Parathyroid adenoma (tissue), 2 donors: ENCODE data around the gene MATK.
"Not testable (repeated sequence)": the region's sequence is repeated elsewhere in the genome, so short reads cannot be mapped to it uniquely, and the experiment has no call there.

Experiments used
- H2AFZ ChIP-seq: fragments of 300-600 bp; sonication (generic); one replicate; pipeline ENCODE4 v1.7.0; 2017; ENCODE audit warnings: antibody characterized with exemption, mild to moderate bottlenecking
- H3K27ac ChIP-seq: fragments of 300-600 bp; sonication (generic); one replicate; pipeline ENCODE4 v1.7.0; 2017
- H3K27me3 ChIP-seq: fragments of 300-600 bp; sonication (generic); one replicate; pipeline ENCODE4 v1.7.0; 2017; ENCODE audit warnings: low read length; ENCODE audit not compliant: control insufficient read depth, insufficient read depth
- H3K36me3 ChIP-seq: fragments of 300-600 bp; sonication (generic); one replicate; pipeline ENCODE4 v1.7.0; 2017; ENCODE audit warnings: low read length; ENCODE audit not compliant: control insufficient read depth, insufficient read depth
- H3K4me1 ChIP-seq: fragments of 300-600 bp; sonication (generic); one replicate; pipeline ENCODE4 v1.7.0; 2017; ENCODE audit warnings: control low read depth
- H3K4me2 ChIP-seq: fragments of 300-600 bp; sonication (generic); one replicate; pipeline ENCODE4 v1.7.0; 2017; ENCODE audit warnings: low read length
- H3K4me3 ChIP-seq: fragments of 300-600 bp; sonication (generic); one replicate; pipeline ENCODE4 v1.7.0; 2017; ENCODE audit warnings: low read depth, low read length
- H3K79me2 ChIP-seq: fragments of 300-600 bp; sonication (generic); one replicate; pipeline ENCODE4 v1.7.0; 2017; ENCODE audit warnings: control low read depth
- H3K9ac ChIP-seq: fragments of 300-600 bp; sonication (generic); one replicate; pipeline ENCODE4 v1.7.0; 2017; ENCODE audit warnings: mild to moderate bottlenecking
- H3K9me3 ChIP-seq: fragments of 300-600 bp; sonication (generic); one replicate; pipeline ENCODE4 v1.7.0; 2017; ENCODE audit warnings: low read length; ENCODE audit not compliant: control insufficient read depth
- CTCF ChIP-seq: fragments of 300-600 bp; sonication (generic); IDR thresholded peaks from one replicate; pipeline ENCODE4 v1.7.0; 2017; ENCODE audit warnings: antibody characterized with exemption, mild to moderate bottlenecking
- donor health status: primary hyperparathyroidism.

MATK gene

DNA sequence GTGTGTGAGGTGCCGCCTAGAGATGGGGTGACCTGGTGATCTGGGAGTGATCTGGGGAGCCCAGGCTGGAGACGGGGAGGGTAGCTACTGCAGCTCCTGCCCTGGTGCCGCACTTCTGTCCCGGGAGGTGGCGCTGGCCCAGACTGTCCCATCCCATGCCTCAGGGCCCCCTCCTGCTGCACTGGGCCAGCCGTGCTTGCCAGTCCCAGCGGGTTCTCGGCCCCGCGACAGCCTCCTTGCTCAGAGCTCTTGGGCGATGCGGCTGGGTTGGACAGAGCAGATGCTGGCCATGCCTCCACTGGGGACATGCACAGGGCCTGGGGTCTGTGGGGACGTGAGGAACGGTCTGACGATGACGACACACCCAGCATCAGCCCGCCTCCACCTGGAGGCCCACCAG is 16.7 kb downstream of the MATK start:
- Histone ChIP-seq H3K4me2 (no peak overlapping the region), H3K4me3 (no peak overlapping the region), H2AFZ (no peak overlapping the region), H3K9me3 (no peaks in the 10 kb centered on the region), H3K4me1 (no peaks in the 10 kb centered on the region), H3K36me3 (no peaks in the 10 kb centered on the region), H3K79me2 (no peaks in the 10 kb centered on the region), H3K27ac (no peak overlapping the region), H3K27me3 (no peaks in the 10 kb centered on the region), H3K9ac (no peak overlapping the region)
- no peak for TF ChIP-seq CTCF

GRCh38 chr19:3768748-3769099 is 17.5 kb downstream of the MATK start:
- no peaks in the 10 kb centered on the region for H3K4me1 ChIP-seq
- H3K9ac ChIP-seq: no peak overlapping the region
- no peak overlapping the region for H3K27ac ChIP-seq
- no peak for TF ChIP-seq CTCF
- H3K27me3 ChIP-seq: no peaks in the 10 kb centered on the region
- H3K36me3 ChIP-seq: no peaks in the 10 kb centered on the region
- H3K4me3 ChIP-seq: no peak overlapping the region
- H3K4me2 ChIP-seq: no peak overlapping the region
- no peaks in the 10 kb centered on the region for H3K9me3 ChIP-seq
- no peak overlapping the region for H2AFZ ChIP-seq
- H3K79me2 ChIP-seq: no peaks in the 10 kb centered on the region

DNA sequence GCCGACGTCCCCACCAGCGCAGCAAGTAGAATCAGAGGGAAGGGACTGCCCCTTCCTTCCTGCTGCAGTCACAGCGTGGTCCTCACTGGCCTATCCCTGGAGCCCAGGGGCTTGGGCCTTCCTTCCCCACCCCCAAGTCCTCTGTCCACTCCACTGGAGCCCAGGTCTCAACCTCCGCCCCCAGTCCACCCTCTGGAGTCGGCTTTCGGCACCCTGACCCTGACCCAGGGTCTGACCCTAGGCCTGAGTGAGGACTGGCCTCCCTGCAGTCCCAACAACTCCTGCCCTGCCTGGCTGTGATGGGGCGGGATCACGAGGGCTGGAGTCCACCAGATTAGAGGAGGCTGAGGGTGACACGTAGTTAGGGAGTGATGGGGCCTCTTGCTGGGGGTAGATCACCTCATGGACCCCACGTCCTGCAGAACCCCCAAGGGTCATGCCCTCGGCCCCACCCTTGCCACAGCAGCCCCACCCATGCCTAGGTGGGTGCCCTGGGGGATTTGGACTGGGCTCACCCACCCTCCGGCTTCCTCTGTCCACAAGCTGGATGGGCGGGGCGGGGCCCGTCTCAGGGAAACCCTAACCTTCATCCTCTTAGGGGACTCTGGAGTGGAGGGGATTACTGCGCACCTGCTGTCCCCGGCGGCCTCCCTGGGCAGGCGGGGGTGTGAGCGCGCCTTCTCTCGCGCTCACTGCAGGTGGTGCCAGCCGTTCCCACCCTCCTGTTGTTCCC is 18.0 kb downstream of the MATK start:
- Histone ChIP-seq H3K4me2 (no peak overlapping the region), H3K9ac (no peak overlapping the region), H3K4me3 (no peak overlapping the region), H3K4me1 (no peaks in the 10 kb centered on the region), H3K79me2 (no peaks in the 10 kb centered on the region), H3K9me3 (no peaks in the 10 kb centered on the region), H2AFZ (no peak overlapping the region), H3K27ac (no peak overlapping the region), H3K36me3 (no peaks in the 10 kb centered on the region), H3K27me3 (no peaks in the 10 kb centered on the region)
- no peak for TF ChIP-seq CTCF

DNA sequence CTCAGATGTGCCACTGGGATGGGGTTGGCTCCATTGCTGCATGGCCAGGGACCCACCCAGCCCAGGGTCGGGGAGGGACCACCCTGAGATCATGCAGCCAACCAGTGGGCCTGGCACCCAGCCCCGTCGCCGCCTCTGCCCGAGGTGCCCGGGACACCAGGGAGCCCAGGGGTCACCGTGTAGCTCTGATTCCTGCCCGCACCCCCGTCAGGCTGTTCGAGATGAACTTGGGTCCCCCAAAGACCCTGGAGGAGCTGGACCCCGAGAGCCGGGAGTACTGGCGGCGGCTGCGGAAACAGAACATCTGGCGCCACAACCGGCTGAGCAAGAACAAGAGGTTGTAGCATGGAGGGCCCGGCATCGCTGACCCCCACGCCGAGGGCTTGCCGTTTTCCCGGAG is 19.1 kb downstream of the MATK start:
- H3K4me1 ChIP-seq: no peaks in the 10 kb centered on the region
- no peak overlapping the region for H3K4me2 ChIP-seq
- H3K27ac ChIP-seq: no peak overlapping the region
- no peaks in the 10 kb centered on the region for H3K27me3 ChIP-seq
- no peaks in the 10 kb centered on the region for H3K36me3 ChIP-seq
- H3K9ac ChIP-seq: no peak overlapping the region
- H3K4me3 ChIP-seq: no peak overlapping the region
- TF ChIP-seq CTCF: no peak
- H3K79me2 ChIP-seq: no peaks in the 10 kb centered on the region
- no peak overlapping the region for H2AFZ ChIP-seq
- no peaks in the 10 kb centered on the region for H3K9me3 ChIP-seq

DNA sequence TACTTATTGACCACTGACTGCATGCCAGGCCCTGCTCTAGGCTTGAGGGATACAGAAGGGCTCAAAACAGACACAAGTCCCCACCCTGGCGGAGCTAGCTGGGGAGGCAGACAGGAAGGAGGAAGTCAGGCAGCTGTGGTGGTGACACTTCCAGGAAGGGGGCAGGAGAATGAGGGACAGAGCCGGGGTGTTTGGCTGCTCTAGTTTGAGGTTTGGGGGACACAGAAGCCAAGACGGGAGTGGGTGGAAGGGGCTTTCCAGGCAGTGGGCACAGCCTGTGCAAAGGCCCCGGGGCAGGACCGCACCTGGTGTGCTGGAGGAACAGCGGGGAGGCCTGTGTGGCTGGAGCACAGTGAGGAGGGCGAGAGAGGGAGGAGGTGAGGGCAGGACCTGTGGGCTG is 19.7 kb downstream of the MATK start:
- Histone ChIP-seq H3K27ac (no peak overlapping the region), H3K9ac (no peak overlapping the region), H3K9me3 (no peaks in the 10 kb centered on the region), H3K79me2 (peaks cover 2% of the 10 kb centered on the region), H3K36me3 (no peaks in the 10 kb centered on the region), H2AFZ (no peak overlapping the region), H3K4me3 (no peak overlapping the region), H3K4me2 (no peak overlapping the region), H3K4me1 (no peaks in the 10 kb centered on the region), H3K27me3 (no peaks in the 10 kb centered on the region)
- no peak for TF ChIP-seq CTCF

GRCh38 chr19:3765757-3766156 is 20.4 kb downstream of the MATK start:
- H3K27ac ChIP-seq, H3K36me3 ChIP-seq, H3K9me3 ChIP-seq, H3K9ac ChIP-seq, H2AFZ ChIP-seq, H3K79me2 ChIP-seq, H3K4me1 ChIP-seq, H3K4me2 ChIP-seq, H3K4me3 ChIP-seq, H3K27me3 ChIP-seq: not testable (repeated sequence)
